ENCODE data around the gene TBX4.

The TBX4 gene

GRCh38 chr17:61452301-61453290 lies at the start of gene TBX4:
Gene TBX4, plus strand, starts transcription at chr17:61452422. Its CDS starts 4,069 bp downstream, at chr17:61456491.
- H3K36me3 ChIP-seq (ENCODE audit: control insufficient read depth, insufficient read depth, low read length) = no peaks in the 10 kb centered on the region
- no peak within 1 kb of the TSS for H3K9ac ChIP-seq (ENCODE audit: low read depth, low read length)
- no peaks in the 10 kb centered on the region for H3K9me3 ChIP-seq (ENCODE audit: control insufficient read depth, insufficient read depth, low read length)
- H3K27me3 ChIP-seq (ENCODE audit: control insufficient read depth, insufficient read depth, low read length) = peaks cover 98% of the 10 kb centered on the region
- peaks cover 4% of the 10 kb centered on the region for H3K4me1 ChIP-seq (ENCODE audit: control insufficient read depth, insufficient read depth, low read length)
- peak within 1 kb of the TSS; percentile 45 for H3K4me3 ChIP-seq (ENCODE audit: low read depth, low read length)

- Histone ChIP-seq H3K4me1 (ENCODE audit: control insufficient read depth, insufficient read depth, low read length) (no peaks in the 10 kb centered on the region), H3K9ac (ENCODE audit: low read depth, low read length) (no peak overlapping the region), H3K36me3 (ENCODE audit: control insufficient read depth, insufficient read depth, low read length) (no peaks in the 10 kb centered on the region), H3K9me3 (ENCODE audit: control insufficient read depth, insufficient read depth, low read length) (no peaks in the 10 kb centered on the region), H3K27me3 (ENCODE audit: control insufficient read depth, insufficient read depth, low read length) (peaks cover 93% of the 10 kb centered on the region), H3K4me3 (ENCODE audit: low read depth, low read length) (peak overlapping the region; percentile 37)
These were observed 49.0 kb upstream of the TBX4 start for GRCh38 chr17:61402978-61403800.

DNA sequence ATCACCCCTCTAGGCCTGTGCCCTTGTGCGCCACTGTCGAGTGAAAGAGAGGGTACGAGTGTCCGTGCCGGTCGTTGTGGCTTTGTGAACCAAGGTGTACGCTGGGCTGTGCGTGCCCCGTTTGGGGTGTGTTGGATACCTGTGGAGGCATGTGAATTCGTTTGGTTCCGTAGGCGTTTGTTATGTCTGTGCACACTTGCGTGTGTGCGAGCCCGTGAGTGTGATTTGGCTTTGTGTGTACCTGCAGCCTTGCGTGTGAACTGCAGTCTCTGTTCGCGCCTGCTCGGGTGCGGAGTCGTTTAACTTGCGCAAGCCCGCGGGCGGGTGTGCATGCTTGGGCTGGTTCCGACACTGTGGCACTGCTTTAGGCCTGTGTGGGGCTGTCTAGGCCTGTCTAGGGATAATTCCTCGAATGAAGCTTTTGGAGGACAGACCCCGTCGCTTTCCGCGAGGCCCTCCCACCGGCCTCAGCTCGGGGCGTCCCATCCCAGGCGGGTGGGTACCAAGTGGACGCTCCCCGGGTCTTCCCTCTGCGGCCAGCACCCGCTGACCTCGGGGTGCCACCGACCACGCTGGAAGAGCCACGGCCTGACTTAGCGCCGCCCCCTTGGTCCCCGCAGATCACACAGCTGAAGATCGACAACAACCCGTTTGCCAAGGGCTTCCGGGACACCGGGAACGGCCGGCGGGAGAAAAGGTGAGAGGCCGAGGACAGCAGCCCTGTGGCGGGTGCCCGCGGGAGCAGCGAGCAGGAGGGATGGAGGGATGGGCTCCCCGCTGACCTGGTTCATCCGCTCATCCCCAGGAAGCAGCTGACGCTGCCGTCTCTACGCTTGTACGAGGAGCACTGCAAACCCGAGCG lies 48.2 kb upstream of the TBX4 start:
- Histone ChIP-seq H3K27me3 (ENCODE audit: control insufficient read depth, insufficient read depth, low read length) (peaks cover 93% of the 10 kb centered on the region), H3K4me1 (ENCODE audit: control insufficient read depth, insufficient read depth, low read length) (no peaks in the 10 kb centered on the region), H3K9me3 (ENCODE audit: control insufficient read depth, insufficient read depth, low read length) (no peaks in the 10 kb centered on the region), H3K9ac (ENCODE audit: low read depth, low read length) (no peak overlapping the region), H3K36me3 (ENCODE audit: control insufficient read depth, insufficient read depth, low read length) (no peaks in the 10 kb centered on the region), H3K4me3 (ENCODE audit: low read depth, low read length) (peak overlapping the region; percentile 37)

DNA sequence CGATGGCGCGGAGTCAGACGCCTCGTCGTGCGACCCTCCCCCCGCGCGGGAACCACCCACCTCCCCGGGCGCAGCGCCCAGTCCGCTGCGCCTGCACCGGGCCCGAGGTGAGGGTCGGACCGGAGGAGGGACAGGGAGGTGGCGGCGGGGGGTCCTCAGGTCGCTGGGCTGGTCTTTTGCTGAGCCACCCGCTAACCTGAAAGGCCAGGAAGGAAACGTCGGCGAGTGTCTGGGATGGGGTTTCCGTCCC lies 47.6 kb upstream of the TBX4 start:
- Histone ChIP-seq H3K36me3 (ENCODE audit: control insufficient read depth, insufficient read depth, low read length) (no peaks in the 10 kb centered on the region), H3K9ac (ENCODE audit: low read depth, low read length) (no peak overlapping the region), H3K27me3 (ENCODE audit: control insufficient read depth, insufficient read depth, low read length) (peaks cover 94% of the 10 kb centered on the region), H3K9me3 (ENCODE audit: control insufficient read depth, insufficient read depth, low read length) (no peaks in the 10 kb centered on the region), H3K4me3 (ENCODE audit: low read depth, low read length) (peak overlapping the region; percentile 37), H3K4me1 (ENCODE audit: control insufficient read depth, insufficient read depth, low read length) (no peaks in the 10 kb centered on the region)

GRCh38 chr17:61404913-61405685 lies 47.1 kb upstream of the TBX4 start:
- H3K4me3 ChIP-seq (ENCODE audit: low read depth, low read length) = peak overlapping the region; percentile 37
- H3K9ac ChIP-seq (ENCODE audit: low read depth, low read length) = no peak overlapping the region
- H3K9me3 ChIP-seq (ENCODE audit: control insufficient read depth, insufficient read depth, low read length) = no peaks in the 10 kb centered on the region
- no peaks in the 10 kb centered on the region for H3K4me1 ChIP-seq (ENCODE audit: control insufficient read depth, insufficient read depth, low read length)
- peaks cover 97% of the 10 kb centered on the region for H3K27me3 ChIP-seq (ENCODE audit: control insufficient read depth, insufficient read depth, low read length)
- H3K36me3 ChIP-seq (ENCODE audit: control insufficient read depth, insufficient read depth, low read length) = no peaks in the 10 kb centered on the region

GRCh38 chr17:61405686-61406536 lies 46.3 kb upstream of the TBX4 start:
- Histone ChIP-seq H3K36me3 (ENCODE audit: control insufficient read depth, insufficient read depth, low read length) (no peaks in the 10 kb centered on the region), H3K27me3 (ENCODE audit: control insufficient read depth, insufficient read depth, low read length) (peaks cover 97% of the 10 kb centered on the region), H3K9ac (ENCODE audit: low read depth, low read length) (no peak overlapping the region), H3K9me3 (ENCODE audit: control insufficient read depth, insufficient read depth, low read length) (no peaks in the 10 kb centered on the region), H3K4me3 (ENCODE audit: low read depth, low read length) (no peak overlapping the region), H3K4me1 (ENCODE audit: control insufficient read depth, insufficient read depth, low read length) (no peaks in the 10 kb centered on the region)

DNA sequence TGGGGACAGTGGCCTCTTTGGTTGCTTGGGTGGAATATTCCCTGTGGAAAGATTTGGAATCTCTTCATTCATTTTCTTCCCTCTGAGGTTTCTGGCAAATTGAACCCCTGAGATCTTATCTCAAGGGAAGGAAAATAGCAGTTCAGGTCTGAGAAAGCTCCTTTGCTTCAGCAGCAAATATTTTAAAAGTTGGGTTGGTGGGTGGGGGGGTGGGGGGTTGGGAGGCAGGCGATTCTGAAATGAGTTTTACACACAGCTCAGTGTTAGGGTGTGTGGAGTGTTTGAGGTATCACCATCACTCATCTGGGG lies 45.7 kb upstream of the TBX4 start:
- Histone ChIP-seq H3K9me3 (ENCODE audit: control insufficient read depth, insufficient read depth, low read length) (no peaks in the 10 kb centered on the region), H3K4me3 (ENCODE audit: low read depth, low read length) (peak overlapping the region; percentile 5), H3K27me3 (ENCODE audit: control insufficient read depth, insufficient read depth, low read length) (peaks cover 96% of the 10 kb centered on the region), H3K36me3 (ENCODE audit: control insufficient read depth, insufficient read depth, low read length) (no peaks in the 10 kb centered on the region), H3K9ac (ENCODE audit: low read depth, low read length) (no peak overlapping the region), H3K4me1 (ENCODE audit: control insufficient read depth, insufficient read depth, low read length) (no peaks in the 10 kb centered on the region)

DNA sequence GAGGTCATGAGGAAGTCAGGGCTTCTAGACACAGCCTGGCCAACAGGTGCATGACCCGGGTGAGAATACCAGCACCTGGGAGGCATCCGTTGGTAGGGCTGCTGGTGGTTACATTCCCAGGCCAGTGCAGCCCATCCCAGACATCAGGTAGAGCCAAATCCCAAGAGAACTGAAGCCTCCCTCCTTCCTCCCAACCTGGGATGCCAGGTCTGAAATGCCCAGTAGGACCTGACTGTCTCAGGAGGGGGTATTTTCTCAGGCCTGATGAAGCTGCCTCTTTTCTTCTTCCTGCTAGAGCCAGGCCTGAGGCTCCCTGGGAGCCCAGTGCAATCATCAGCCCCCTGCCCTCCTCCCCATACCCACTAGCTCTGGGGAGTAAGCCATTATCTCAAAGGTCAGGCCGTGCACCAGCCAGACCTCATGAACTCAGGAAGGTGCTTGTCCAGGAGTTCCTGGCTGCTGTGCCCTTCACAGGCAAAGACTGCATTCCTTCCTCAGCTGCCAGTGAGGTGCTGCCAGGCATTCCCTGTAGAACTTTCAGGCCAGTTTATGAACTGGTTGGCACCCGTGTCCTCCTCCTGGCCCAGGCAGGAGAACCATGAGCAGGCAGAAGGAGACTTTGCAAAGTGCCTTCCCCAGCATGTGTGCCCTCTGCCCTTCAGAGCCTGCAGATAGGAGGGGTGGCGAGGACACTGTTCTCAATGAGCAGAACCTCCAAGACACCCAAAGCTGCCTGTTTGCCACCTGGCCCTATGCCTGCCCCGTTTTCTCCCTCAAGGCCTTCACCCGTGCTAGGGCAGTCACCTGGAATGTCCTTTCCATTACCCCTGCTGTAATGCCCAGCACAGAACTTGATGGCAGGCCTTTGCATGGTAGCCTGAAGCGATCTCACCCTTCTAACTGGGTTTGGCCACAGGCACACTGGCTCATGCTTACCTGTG lies 45.0 kb upstream of the TBX4 start:
- Histone ChIP-seq H3K4me3 (ENCODE audit: low read depth, low read length) (peak overlapping the region; percentile 28), H3K9ac (ENCODE audit: low read depth, low read length) (no peak overlapping the region), H3K9me3 (ENCODE audit: control insufficient read depth, insufficient read depth, low read length) (no peaks in the 10 kb centered on the region), H3K36me3 (ENCODE audit: control insufficient read depth, insufficient read depth, low read length) (no peaks in the 10 kb centered on the region), H3K4me1 (ENCODE audit: control insufficient read depth, insufficient read depth, low read length) (no peaks in the 10 kb centered on the region), H3K27me3 (ENCODE audit: control insufficient read depth, insufficient read depth, low read length) (peaks cover 93% of the 10 kb centered on the region)

DNA sequence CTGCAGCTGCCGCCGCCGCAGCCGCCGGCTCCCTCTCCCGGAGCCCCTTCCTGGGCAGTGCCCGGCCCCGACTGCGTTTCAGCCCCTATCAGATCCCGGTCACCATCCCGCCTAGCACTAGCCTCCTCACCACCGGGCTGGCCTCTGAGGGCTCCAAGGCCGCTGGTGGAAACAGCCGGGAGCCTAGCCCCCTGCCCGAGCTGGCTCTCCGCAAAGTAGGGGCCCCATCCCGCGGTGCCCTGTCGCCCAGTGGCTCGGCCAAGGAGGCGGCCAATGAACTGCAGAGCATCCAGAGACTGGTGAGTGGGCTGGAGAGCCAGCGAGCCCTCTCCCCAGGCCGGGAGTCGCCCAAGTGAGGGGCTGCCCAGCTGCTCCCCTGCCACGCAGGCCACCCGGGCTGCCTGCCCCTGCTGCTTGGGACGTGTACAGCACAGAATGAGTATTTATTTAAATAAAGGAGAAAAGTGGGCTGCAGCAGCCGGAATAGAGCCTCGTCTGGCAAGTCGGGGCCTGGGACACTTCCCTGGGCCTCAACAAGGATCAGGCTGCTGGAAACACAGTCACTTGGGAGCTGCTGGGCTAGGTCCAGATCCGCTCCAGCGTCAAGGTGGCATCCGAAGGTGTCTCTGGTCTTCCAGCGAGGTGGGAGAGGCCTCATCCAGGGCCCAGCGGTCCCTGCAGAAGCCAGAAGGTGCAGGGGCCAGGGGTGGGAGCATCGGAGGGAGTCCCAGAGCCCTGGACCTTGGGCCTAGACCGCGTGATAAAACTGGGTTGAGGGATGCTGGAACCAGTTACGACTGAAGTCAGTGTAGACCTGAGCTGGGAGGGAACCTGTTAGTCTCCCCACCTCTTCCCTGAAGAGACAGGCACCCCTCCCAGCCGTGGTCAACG lies 43.8 kb upstream of the TBX4 start:
- H3K9me3 ChIP-seq (ENCODE audit: control insufficient read depth, insufficient read depth, low read length) = no peaks in the 10 kb centered on the region
- H3K4me3 ChIP-seq (ENCODE audit: low read depth, low read length) = peak overlapping the region; percentile 28
- no peak overlapping the region for H3K9ac ChIP-seq (ENCODE audit: low read depth, low read length)
- H3K36me3 ChIP-seq (ENCODE audit: control insufficient read depth, insufficient read depth, low read length) = no peaks in the 10 kb centered on the region
- peaks cover 88% of the 10 kb centered on the region for H3K27me3 ChIP-seq (ENCODE audit: control insufficient read depth, insufficient read depth, low read length)
- H3K4me1 ChIP-seq (ENCODE audit: control insufficient read depth, insufficient read depth, low read length) = peaks cover 2% of the 10 kb centered on the region

Data from iPS-15b (cell line).